Spleen (tissue), 11 donors: ENCODE data around the gene KCNJ14. TPM values are rescaled to one million over a fixed set of nuclear protein-coding genes. Genes with fewer than 3 reads are reported as not detected.
A peak's percentile ranks its signal among the peaks of the same experiment; 100 is the strongest.

Experiments used
- DNase-seq: peaks from one replicate; pipeline ENCODE4 v3.0.0-alpha.2; 2020
- H3K27ac ChIP-seq, 8 donors: fragments of 200-600 bp; sonication (generic) in 7 of 8; 1 replicate in 4 of 8; 2 replicates in 4 of 8; pipeline versions ENCODE4 v1.5.0 to v1.8.0; 2016 to 2021; ENCODE audit warnings: inconsistent platforms in 4 of 8, mild to moderate bottlenecking in 4 of 8, moderate library complexity in 1 of 8
- H3K27me3 ChIP-seq, 7 donors: fragments of 200-600 bp; sonication (generic) in 6 of 7; replicated peaks in 1 of 7; 1 replicate in 4 of 7; 2 replicates in 3 of 7; pipeline versions ENCODE4 v1.5.0 to v1.8.0; 2016 to 2021; ENCODE audit warnings: inconsistent platforms in 3 of 7, mild to moderate bottlenecking in 1 of 7
- H3K36me3 ChIP-seq, 6 donors: fragments of 200-600 bp; sonication (generic) in 5 of 6; 1 replicate in 4 of 6; 2 replicates in 2 of 6; pipeline versions ENCODE4 v1.5.0 to v1.8.0; 2016 to 2021; ENCODE audit warnings: inconsistent platforms in 2 of 6
- H3K4me1 ChIP-seq, 6 donors: fragments of 200-600 bp; sonication (generic) in 5 of 6; 1 replicate in 3 of 6; 2 replicates in 3 of 6; pipeline versions ENCODE4 v1.5.0 to v1.8.0; 2016 to 2021; ENCODE audit warnings: inconsistent platforms in 3 of 6
- H3K4me3 ChIP-seq, 8 donors: fragments of 200-600 bp; sonication (generic) in 7 of 8; 1 replicate in 4 of 8; 2 replicates in 4 of 8; pipeline versions ENCODE4 v1.5.0 to v1.8.0; 2016 to 2021; ENCODE audit warnings: inconsistent platforms in 4 of 8, mild to moderate bottlenecking in 4 of 8, moderate library complexity in 2 of 8
- H3K9me3 ChIP-seq, 8 donors: fragments of 200-600 bp; sonication (generic) in 7 of 8; 1 replicate in 4 of 8; 2 replicates in 4 of 8; pipeline versions ENCODE4 v1.5.0 to v1.8.0; 2016 to 2021; ENCODE audit warnings: inconsistent platforms in 4 of 8
- CTCF ChIP-seq, 11 experiments: fragments of 200-600 bp in 7 of 11; fragments of 450-650 bp in 4 of 11; sonication (generic) in 4 of 11; IDR thresholded peaks in 8 of 11; conservative IDR thresholded peaks in 3 of 11; 1 replicate in 7 of 11; 2 replicates in 4 of 11; pipeline versions ENCODE4 v1.4.0 to v1.8.0; 2016 to 2021; ENCODE audit warnings: antibody characterized with exemption in 11 of 11, inconsistent platforms in 4 of 11, mild to moderate bottlenecking in 1 of 11
- POLR2A ChIP-seq, 3 donors: fragments of 450-650 bp; IDR thresholded peaks; one replicate each; pipeline ENCODE4 v1.5.1; 2017; ENCODE audit warnings: antibody characterized with exemption in 3 of 3, mild to moderate bottlenecking in 1 of 3
- POLR2AphosphoS5 ChIP-seq, 3 donors: sonication (generic); formaldehyde crosslinking; IDR thresholded peaks; one replicate each; pipeline ENCODE4 v1.5.1; 2017; ENCODE audit warnings: antibody characterized with exemption in 3 of 3
- WGBS, 5 donors: extraction: QIAGEN DNeasy Blood & Tissue Kit in 3 of 5; methylation state at CpG; one replicate each; pipeline versions ENCODE4 v1.1.5 to v1.1.7; 2013 to 2018; 5-methylcytosine and 5-hydroxymethylcytosine counted together
- intact Hi-C: fragments of 100-400 bp; cut with DNase I; formaldehyde crosslinking; loops from one replicate; pipeline ENCODE4 v1.15.0; 2023; ENCODE audit warnings: low total_unique reads
- polyA plus RNA-seq, 3 donors: library from polyadenylated mRNA; stranded (reverse); fragments of 200-250 nt; gene quantifications; one replicate each; pipeline ENCODE4 v1.2.1, GENCODE V29; 2013
- total RNA-seq, 7 donors: library from RNA; depleted of rRNA in 3 of 7; stranded (reverse); fragments of >200 nt in 3 of 7; fragmentation: NEBNext Ultra II Directional in 4 of 7; extraction: Animal tissue kit (Norgen Biotek cat#: 25700) in 4 of 7; gene quantifications; one replicate each; pipeline versions ENCODE4 v1.1.0 to v1.2.1, GENCODE V29; 2016 to 2021
- donor health status: healthy with polysubstance abuse.
- donor health status: DM: no; HTN: no; CAD: no; lungs with moderate emphysema.
- donor health status: DM: no; HTN: no; CAD: no.
- donor health status: Bipolar disorder and iron deficiency.
- donor health status: healthy.
- donor health status: DM: no; HTN: no; CAD: no.
- donor health status: DM: yes; HTN: yes; CAD: no.

KCNJ14 gene
- total and polyA plus RNA-seq, 10 donors: 0.26 to 1.4 (median 0.74) TPM

GRCh38 chr19:48489608-48490216 is 34.3 kb downstream of the KCNJ14 start:
- intact Hi-C loops: no loop called here
- peaks cover 8 to 51% (median 41%) of the 10 kb centered on the region in 6 donors for H3K4me1 ChIP-seq
- peaks cover 0 to 4% (median 0%) of the 10 kb centered on the region in 8 donors for H3K9me3 ChIP-seq
- H3K4me3 ChIP-seq: no peak overlapping the region
- peak; percentile 93 for DNase-seq
- 22 to 27% (median 22%) methylated on average over 17 to 19 of the region's 19 CpGs for WGBS, 5 donors
- H3K27ac ChIP-seq: no peak overlapping the region
- no peaks in the 10 kb centered on the region for H3K36me3 ChIP-seq
- TF ChIP-seq CTCF (IDR thresholded peaks at IDR 0.05 in 8 of 11, conservative IDR thresholded peaks at IDR 0.05 in 3 of 11): peak; percentile 79 to 98 (median 94)
- no peak for TF ChIP-seq POLR2A (IDR thresholded peaks at IDR 0.05)
- peak in 2 of 3 donors; percentile 51 to 57 for TF ChIP-seq POLR2AphosphoS5 (IDR thresholded peaks at IDR 0.05)
- peaks cover 0 to 68% (median 15%) of the 10 kb centered on the region in 7 donors for H3K27me3 ChIP-seq

GRCh38 chr19:48490981-48491792 is 35.8 kb downstream of the KCNJ14 start:
- Histone ChIP-seq H3K9me3 (peaks cover 0 to 4% (median 0%) of the 10 kb centered on the region in 8 donors), H3K27me3 (peaks cover 0 to 82% (median 19%) of the 10 kb centered on the region in 7 donors), H3K4me1 (peaks cover 8 to 65% (median 48%) of the 10 kb centered on the region in 6 donors), H3K4me3 (peak overlapping the region in 2 of 8 donors; percentile 18 to 53), H3K36me3 (no peaks in the 10 kb centered on the region), H3K27ac (peak overlapping the region in 1 of 8 donors; percentile 21)
- WGBS, 5 donors: 3 to 8% (median 6%) methylated on average over 26 to 50 of the region's 50 CpGs
- TF ChIP-seq CTCF (IDR thresholded peaks at IDR 0.05 in 8 of 11, conservative IDR thresholded peaks at IDR 0.05 in 3 of 11): no peak
- no peak for TF ChIP-seq POLR2AphosphoS5 (IDR thresholded peaks at IDR 0.05)
- no peak for TF ChIP-seq POLR2A (IDR thresholded peaks at IDR 0.05)
- peak; percentile 84 for DNase-seq
- intact Hi-C loops: no loop called here

- TF ChIP-seq CTCF (IDR thresholded peaks at IDR 0.05 in 8 of 11, conservative IDR thresholded peaks at IDR 0.05 in 3 of 11) (no peak), POLR2A (IDR thresholded peaks at IDR 0.05) (no peak), POLR2AphosphoS5 (IDR thresholded peaks at IDR 0.05) (no peak)
- peaks cover 0 to 88% (median 24%) of the 10 kb centered on the region in 7 donors for H3K27me3 ChIP-seq
- peak overlapping the region in 1 of 8 donors; percentile 53 for H3K4me3 ChIP-seq
- no peaks in the 10 kb centered on the region for H3K36me3 ChIP-seq
- peak; percentile 74 for DNase-seq
- no peak overlapping the region for H3K27ac ChIP-seq
- peaks cover 0 to 4% (median 0%) of the 10 kb centered on the region in 8 donors for H3K9me3 ChIP-seq
- intact Hi-C loops: no loop called here
- 28 to 32% (median 30%) methylated on average over 10 of the region's 10 CpGs for WGBS, 5 donors
- peaks cover 8 to 65% (median 48%) of the 10 kb centered on the region in 6 donors for H3K4me1 ChIP-seq
Observed at GRCh38 chr19:48491793-48492123, 36.4 kb downstream of the KCNJ14 start.
